DMS79 treated with DMSO at 0.1 percent for 48 hours (cell line): ENCODE results near the gene AGPAT4.

Experiments
- DNase-seq: peaks from one replicate; lab custom pipeline; 2025; lab: John Stamatoyannopoulos, UW

Gene AGPAT4

DNA sequence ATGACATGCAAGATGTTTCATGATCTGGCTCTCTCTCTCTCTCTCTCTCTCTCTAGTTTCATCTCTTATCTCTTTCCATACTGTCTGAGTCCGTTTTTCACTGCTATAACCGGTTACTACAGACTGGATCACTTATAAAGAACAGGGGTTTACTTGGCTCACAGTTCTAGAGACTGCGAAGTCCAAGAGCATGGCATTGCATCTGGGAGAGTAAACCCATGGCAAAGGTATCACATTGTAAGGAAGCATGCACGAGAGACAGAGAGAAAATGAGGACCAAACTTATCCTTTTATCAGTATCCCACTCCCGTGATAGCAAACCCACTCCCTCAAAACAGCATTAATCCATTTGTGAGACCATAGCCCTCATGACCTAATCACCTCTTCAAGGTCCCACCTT is 7.2 kb upstream of the AGPAT4 start:
- DNase-seq = no peak

DNA sequence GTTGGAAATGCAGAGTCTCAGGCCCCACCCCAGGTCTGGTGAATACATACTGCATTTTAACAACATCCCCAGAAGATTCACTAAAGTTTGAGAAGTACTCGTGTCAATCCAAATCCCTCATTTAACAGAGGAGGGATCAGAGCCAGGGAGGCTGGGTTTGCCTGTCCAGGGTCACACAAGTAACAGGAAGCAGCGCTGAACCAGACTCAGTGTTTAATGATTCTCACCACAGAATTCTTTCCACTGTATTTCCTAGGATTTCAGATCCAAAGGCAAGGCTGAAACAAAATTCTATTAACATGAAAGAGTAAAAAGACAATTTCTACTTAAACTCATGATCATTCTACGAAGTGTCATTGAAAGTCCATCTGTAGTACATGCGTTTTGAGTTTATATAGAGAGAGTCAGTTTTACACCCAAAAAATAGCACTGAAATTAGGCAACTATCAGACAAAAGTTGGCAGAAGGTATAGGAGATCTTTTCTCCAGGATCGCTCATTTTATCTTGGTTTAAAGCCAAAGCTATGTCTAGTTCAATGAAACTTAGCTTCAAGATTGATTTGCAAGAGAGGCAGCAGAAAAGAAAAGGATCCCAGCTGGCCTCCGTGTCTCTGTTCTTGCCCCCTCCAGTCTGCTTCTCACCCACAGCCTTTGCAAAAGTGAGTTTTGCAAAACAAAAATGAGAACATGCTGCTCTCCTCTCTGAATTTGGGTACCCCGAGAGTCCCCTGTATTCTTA is 6.0 kb upstream of the AGPAT4 start:
- no peak for DNase-seq

DNA sequence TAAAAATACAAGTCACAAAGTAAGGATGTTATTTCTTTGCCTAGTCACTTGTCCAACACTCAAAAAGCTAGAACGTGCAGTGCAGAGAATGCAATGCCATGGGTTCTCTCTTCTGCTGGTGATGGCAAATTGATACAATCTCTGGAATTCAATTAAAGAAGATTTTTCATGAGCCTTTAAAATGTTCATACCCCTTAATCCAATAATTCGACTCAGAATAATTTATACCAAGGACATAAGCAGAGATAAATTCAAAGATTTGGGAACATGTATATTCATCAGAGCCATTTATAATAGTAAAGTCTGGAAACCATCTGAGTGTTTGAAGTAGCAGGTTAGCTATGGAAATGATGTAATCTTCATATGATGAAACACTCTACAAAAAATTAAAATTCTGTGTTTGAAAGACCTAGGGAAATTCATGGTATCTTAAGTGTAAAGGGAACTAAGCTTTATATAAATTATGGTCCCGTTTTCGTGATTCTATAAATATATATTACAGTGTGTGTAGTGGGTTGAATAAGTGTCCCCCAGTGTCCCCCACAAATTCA is 2.8 kb upstream of the AGPAT4 start:
- no peak for DNase-seq

DNA sequence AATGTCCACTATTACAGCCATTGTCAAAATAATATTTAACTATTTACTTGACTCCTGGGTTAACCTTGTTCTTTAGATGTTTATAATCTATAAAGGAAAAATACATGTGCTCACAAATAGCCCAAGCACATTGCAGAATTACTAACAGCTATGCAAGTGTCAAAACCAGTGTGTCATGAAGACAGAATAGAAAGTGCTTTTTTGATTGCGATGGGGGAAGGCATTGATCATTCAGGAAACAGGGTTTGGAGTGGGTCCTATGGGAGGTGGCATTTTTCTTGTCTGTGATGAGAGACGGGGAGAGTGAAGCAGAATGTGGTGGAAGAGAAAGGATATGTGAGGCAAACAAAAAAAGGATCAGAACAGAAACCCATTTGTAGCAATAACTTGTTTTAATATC is 1.0 kb upstream of the AGPAT4 start:
- DNase-seq = no peak

DNA sequence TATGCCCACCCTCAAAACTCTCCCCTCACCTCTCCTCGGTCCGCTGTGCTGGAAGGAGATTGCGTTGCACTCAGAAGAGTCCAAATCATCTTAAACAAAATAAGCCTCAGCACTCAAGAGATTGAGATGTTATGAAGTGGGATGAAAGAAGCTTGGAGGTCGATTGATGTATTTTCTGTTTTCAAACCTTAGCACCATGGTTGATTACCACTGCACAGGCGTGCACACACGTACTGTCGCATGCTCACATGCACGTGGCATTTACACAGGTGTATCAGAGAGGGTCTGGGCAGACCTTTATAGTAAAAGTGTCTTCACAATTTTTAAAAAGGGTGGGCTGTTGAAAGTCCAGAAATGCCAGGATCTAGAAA is 612 bp upstream of the AGPAT4 start:
- peak; percentile 74 for DNase-seq

DNA sequence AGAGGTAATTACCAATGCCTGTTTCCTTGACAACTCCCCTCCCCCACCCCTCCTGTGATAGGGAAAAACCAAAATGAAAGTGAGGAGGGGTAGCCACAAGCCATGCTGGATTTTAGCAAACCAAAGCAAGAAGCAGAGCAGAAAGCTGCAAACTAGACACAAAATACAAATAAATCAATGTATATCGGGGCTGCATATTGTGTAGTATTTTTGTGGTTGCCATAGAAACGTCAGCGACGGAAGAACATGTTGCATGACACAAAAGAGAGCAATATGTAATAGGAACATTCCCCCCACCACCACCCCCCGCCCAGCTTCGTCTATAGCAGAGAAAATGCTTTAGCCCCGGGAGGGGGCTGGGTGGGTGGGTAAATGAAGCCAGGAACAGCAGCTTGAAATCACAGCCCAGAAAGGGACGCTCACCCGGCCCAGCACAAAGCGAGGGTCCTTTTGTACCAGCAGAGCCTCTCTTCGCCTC is 548 bp downstream of the AGPAT4 start:
- DNase-seq = no peak

DNA sequence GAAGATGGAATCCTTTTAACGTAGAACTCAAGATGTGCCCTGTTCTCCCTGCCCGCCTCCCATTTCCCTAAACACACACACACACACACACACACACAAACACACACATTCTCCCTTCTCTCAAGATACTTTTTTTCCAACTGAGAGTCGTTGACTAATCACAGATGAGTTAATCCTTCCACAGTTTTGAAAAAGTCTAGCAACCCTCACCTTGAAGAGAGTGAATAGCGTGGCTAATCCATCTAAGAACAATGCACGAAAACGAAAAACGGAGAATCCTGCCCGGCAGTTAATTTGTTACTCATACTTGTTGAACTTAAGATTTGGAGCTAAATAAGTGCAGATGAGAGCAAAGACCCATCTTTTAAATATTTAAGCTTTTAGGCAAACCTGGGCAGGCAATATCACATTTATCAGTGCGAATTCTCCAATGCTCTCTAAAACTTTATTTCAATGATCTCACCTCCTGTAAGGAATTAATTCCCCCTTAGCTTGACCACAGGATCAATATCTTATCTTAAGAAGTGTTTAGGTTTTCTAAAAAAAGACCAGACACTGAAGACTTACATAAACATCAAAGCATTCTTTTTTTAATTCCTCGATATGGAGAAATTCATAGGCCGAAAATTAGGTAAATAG is 1.1 kb downstream of the AGPAT4 start:
- peak; percentile 42 for DNase-seq

DNA sequence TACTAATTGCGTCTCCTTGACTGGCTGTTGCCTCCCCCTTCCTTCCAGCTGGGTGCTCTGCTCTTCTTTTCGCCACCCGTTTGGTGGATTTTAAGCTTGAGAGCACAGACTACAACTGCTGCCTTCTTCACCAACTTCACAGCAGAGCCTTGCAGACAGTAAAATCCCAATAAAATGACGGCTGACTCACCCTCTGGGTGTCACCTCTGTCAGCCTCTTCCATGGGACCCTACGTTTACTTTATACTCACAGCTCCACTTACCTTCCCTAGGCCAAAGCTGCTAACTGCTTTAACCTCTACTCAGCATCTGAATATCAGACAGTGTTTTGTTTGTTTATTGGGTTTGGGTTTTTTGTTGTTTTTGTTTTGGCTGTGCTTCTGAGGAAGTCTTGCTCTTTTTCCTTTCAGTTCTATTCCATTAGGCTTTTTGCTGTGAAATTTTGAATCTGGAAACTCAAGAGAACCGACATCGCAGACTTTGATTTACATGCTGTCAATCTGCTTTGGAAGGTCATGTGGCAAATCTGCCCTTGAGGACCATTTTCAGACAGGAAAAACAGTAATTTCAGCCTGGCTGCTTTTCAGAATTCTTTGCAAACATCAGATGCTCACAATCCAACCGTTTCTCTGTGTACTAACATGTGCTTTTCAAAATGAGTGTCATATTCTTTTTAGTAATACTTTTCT is 2.4 kb downstream of the AGPAT4 start:
- no peak for DNase-seq

DNA sequence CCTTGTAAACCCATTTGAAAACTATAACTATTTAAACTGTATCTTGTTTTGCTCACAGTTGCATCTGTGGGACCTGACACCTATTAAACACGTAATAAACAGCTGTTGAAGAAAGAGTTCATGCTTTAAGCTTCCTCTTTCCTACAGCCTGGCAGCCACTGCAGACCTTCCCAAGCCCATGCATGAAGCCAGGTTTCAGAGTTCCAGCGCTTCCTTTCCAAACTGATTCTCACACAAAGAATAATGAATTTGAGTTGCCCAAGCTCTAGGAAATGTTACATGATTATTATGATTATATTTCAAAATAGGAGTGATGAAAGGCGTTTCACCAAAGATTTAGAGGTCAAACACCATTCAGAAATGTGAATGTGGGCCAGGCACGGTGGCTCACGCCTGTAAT is 3.7 kb downstream of the AGPAT4 start:
- no peak for DNase-seq

DNA sequence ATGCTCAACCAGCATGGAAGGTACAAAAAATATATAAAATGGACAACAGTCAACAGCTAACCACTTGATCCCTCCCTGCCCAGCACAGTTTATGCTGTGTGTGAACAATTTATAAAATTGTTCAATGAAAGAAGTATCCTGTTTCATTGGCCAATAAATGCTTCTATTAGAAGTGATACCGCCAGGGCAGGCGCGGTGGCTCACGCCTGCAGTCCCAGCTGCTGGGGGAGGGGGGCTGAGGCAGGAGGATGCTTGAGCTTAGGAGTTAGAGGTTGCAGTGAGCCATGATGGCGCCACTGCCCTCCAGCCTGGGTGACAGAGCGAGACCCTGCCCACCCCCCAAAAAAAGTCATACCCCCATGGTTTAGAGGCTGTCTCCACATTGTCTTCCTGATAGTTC is 4.6 kb downstream of the AGPAT4 start:
- no peak for DNase-seq

DNA sequence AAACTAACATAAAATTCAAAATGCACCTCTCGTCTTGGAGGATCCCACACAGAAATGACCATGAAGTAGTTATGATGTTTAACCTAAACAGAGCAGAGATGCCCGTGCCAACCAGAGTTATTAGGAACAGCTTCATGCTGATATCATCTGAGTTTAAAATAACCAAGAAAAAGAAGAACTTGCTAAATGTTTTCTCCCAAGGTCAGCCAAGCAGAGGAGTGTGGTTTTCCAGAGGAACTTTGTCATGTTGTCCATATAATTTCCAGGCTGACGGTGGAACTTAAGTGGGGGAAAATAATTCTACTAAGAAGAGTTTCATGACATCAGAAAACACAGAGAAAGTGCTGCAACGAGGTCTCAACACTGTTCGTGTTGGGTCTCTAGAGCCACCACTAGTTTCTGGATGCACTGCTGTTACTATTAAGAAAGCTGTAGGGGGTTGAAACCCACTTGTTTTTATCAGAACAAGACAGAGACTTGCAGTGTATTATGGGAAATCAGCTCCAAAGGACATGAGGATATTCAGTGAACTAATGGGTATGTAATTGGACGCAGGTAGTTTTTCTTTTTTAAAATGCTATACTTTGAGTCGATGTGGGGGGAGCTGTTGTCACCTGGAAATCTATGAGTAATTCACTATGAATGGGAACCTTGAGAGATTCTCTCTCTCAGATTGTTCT is 5.2 kb downstream of the AGPAT4 start:
- DNase-seq = no peak

DNA sequence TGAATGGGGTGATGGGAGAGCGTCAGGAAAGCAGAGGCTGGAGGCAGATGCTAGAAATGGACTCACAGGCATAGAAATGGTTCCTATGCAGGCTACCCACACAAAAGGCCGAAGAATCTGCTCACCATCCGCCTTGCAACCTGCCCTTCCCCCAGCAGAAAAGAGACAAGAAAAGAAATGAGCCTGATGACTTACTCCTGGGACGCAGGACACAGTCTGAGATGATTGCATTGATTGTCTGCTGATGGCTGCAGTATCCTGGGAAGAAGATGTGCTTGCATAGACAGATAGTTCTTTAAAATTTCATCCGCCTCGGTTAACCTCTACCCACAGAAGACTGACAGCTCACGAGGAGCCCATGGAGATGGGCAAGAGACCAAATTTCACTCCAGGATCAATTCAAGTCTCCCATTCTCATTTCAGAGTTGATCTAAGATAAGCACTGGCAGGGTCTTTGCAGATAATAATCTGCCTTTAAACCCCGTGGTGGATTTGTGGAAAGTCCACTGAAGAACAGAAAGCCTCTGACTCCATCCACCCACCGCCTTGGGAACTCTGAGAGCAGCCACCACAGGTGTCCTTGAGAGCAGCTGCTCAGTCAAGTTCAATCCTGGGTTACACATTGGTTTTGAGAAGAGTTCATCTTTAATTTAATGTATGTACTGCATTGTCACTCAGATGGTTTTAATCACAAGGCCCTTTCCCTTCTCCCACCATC is 7.2 kb downstream of the AGPAT4 start:
- DNase-seq = no peak

DNA sequence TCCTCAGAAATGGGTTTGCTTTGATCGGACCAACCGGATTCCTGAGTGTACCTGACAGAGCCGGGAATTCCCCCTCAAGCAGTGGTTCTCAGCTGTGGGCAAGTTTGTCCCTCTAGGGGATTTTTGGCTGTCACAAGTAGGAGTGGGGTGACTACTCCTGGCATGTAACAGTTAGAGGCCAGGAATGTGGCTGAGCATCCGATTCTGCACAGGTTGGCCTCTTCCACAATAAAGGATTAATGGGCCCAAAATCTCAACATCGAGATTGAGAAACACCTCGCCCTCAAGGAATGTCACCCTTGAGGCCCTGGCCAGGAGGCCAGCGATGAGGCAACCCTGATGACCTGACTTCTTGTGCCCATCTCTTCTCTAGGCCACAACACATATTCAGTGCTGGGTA is 7.9 kb downstream of the AGPAT4 start:
- DNase-seq = no peak

DNA sequence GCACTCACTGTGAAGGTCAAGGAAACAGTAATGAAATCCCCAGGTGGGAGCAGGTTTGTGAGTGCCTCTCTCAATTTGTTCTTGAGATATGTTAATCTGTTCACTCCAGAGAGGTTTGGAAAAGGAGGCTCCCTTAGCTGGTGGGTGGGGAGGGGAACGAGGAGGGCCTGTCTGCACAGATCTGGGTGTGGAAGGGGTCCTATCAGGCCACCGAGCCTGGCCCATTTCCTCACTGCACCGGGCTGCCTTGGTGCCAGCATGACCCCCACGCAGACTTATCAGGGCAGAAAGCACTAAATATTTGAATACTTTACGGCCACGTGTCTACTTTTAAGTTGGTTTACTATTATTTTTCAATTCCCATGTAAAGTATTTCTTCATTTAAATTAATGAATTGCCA is 8.3 kb downstream of the AGPAT4 start:
- DNase-seq = no peak

DNA sequence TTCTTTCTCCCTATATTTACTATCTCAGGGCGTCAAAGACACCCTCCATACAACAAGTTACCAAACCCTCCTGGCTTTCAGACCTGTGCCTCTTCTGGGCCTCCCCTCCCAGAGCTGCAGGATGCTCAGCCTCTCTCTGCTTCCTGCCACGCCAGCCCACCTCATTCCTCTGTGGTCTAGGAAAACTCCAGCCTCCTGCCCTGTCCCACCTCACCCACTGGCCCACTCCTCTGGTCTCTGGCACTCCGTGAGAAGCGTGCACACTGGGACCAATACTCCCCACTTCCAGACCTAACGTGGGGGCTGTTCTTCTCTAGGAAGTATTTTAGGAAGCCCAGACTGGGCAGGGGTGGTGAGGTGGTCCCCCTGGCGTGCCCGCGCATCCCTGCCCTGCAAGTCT is 9.7 kb downstream of the AGPAT4 start:
- DNase-seq = no peak

DNA sequence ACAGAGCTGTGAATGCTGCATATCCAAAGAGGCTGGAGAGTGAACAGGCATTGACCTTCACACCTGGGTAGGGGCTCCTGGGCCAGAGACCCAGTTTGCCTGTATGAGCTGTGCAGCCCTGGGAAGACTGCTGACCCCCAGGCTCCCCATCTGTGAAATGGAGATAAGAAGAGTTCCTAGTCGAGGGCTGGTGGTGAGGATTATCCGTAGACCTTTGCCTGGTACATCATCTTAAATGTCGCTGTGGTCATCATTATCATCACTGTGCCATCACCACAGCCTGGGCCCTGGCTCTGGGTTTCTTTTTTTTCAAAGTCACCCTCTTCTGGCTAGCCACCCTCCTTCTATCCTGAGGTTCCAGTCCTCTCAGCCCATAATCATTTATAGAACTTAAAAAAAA is 12.0 kb downstream of the AGPAT4 start:
- DNase-seq = no peak

DNA sequence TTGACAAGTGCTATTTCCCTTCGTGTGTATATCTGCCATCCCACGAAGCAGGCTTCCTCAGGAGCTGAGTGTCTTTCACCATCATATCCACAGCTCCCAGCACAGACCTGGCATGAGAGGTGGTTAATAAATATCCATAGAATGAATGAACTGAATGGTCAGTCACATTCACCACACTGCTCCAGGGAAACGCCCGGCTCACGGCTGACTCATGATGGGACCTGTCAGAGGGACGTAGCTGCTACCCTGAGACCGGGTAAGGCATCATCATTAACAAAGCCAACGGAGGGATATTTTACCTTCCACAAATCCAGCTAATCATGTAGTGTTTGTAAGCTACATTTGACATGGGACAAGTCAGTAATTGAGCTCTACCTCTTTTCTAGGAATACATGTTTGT is 12.5 kb downstream of the AGPAT4 start:
- DNase-seq = no peak

DNA sequence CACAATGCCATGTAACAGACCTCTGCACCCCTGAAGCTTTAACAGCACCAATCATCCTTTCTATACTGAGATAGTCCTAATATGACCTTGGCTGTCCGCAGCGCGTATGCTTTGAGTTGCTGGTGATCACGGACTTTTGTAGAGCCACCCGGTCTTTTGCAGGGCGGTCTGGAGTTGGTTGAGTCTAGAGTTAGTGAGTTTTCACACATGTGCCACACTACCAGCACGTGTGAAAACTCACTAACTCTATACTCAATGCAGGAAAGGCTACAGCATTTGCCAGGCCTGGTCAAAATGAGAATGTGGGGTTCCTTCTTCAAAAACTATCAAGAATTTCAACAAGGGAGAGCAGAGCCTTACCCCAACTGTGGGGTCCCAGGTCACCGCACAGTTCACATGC is 14.6 kb downstream of the AGPAT4 start:
- DNase-seq = no peak

DNA sequence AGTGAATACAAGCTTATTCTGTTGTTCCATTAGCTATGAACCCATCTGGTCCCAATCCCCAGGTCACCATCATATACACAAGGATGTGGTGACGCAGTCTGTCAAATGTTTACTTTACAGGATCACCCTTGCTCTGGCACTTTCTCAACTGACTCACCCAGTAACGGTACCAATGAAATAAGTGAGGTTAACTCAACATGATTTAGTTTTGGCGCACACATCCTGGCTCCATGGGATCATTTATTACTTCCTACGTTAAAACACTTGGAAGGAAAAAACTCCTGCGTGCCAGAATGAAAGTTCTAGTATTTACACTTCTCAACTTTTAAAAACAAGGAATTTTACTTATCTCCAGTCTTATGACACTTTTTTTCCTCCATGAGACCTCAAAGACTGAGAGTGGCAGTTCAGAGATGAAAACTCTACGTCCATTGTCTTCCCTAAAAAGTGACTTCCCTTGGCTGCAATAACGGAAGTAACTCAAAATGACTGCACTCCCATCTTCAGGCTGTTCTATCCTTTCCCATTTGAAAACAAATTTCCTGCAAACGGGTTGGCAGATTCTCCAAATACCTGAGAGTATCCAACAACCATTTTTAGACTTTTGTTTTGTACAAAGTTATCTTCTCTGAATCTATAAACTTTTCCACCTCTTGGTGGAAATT is 15.9 kb downstream of the AGPAT4 start:
- DNase-seq = no peak

DNA sequence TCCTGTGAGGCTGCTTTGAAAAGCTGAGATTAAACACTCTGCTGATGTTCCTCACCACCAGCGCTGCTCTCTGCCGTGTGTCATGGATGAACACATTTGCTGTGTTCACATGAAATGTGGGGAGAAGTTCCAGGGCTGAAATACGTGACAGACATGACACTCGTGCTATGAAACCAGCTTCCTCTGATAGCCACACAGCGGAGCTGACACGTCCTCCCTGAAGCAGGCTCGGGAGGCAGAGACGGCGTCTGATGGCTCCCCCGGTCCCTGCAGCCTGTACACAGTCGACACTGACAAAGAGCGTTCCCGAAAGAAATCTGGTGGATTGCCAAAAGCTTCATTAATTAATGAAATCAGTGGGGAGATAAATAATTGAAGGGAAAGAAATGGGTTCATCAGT is 17.5 kb downstream of the AGPAT4 start:
- DNase-seq = no peak

DNA sequence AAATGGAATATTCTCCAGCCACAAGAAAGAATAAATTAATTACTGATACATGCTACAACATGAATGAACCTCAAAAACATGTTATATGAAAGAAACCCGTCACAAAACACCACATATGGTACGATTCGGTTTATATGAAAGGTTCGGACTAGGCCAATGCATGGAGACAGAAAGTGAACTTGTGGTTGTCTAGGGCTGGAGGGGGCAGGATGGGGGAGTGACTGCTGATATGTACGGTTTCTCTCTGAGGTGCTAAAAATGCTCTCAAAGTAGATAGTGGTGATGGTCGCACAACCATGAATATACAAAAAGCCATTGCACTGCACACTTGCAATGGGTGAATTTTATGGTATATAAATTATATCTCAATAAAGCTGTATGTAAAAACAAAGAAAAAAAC is 18.3 kb downstream of the AGPAT4 start:
- no peak for DNase-seq
